Stimulated activated CD8-positive, alpha-beta memory T cell treated with anti-CD3 and anti-CD28 coated beads, Interleukin-12 subunit alpha, Interleukin-12 subunit beta, amount 100 ng/mL, for 4 hours (primary cell): Measurements from ENCODE around the gene RFC4.
A peak's percentile ranks its signal among the peaks of the same experiment; 100 is the strongest.
"Not testable (repeated sequence)": the region's sequence is repeated elsewhere in the genome, so short reads cannot be mapped to it uniquely, and the experiment has no call there.

Source experiments
- DNase-seq: peaks from one replicate; pipeline ENCODE4 v3.0.0-alpha.2; 2020; ENCODE audit warnings: low read depth

The RFC4 gene

GRCh38 chr3:186806089-186807055 is at the start of gene RFC4:
Gene RFC4, minus strand, starts transcription at chr3:186806482. Its CDS starts 1,769 bp downstream, at chr3:186804713.
- peak; percentile 76 for DNase-seq

- DNase-seq: no peak
Measured at GRCh38 chr3:186854954-186855353, 48.7 kb upstream of the RFC4 start.

GRCh38 chr3:186854146-186854545 is 47.9 kb upstream of the RFC4 start:
- DNase-seq: no peak

GRCh38 chr3:186852994-186853393 is 46.7 kb upstream of the RFC4 start:
- DNase-seq: no peak

- DNase-seq: not testable (repeated sequence)
Measured at GRCh38 chr3:186851835-186852234, 45.6 kb upstream of the RFC4 start.

- DNase-seq: no peak
Measured at GRCh38 chr3:186849374-186849975, 43.2 kb upstream of the RFC4 start.

- no peak for DNase-seq
Measured at GRCh38 chr3:186847437-186847836, 41.2 kb upstream of the RFC4 start.

GRCh38 chr3:186845756-186846155 is 39.5 kb upstream of the RFC4 start:
- no peak for DNase-seq

GRCh38 chr3:186844908-186845307 is 38.6 kb upstream of the RFC4 start:
- no peak for DNase-seq

GRCh38 chr3:186843039-186843432 is 36.8 kb upstream of the RFC4 start:
- DNase-seq: no peak

GRCh38 chr3:186842426-186843038 is 36.2 kb upstream of the RFC4 start, which contains the start of gene ADIPOQ:
Gene ADIPOQ, plus strand, starts transcription at chr3:186842710. Its CDS starts 10,349 bp downstream, at chr3:186853059.
- no peak for DNase-seq

GRCh38 chr3:186841620-186842019 is 35.3 kb upstream of the RFC4 start:
- DNase-seq: no peak

- DNase-seq: no peak
Measured at GRCh38 chr3:186839874-186840641, 33.8 kb upstream of the RFC4 start.

GRCh38 chr3:186832276-186832675 is 26.0 kb upstream of the RFC4 start:
- no peak for DNase-seq

- DNase-seq: no peak
Measured at GRCh38 chr3:186831798-186832197, 25.5 kb upstream of the RFC4 start.

- no peak for DNase-seq
Measured at GRCh38 chr3:186828340-186828739, 22.1 kb upstream of the RFC4 start.

- peak; percentile 81 for DNase-seq
Measured at GRCh38 chr3:186826976-186827857, 20.9 kb upstream of the RFC4 start.

GRCh38 chr3:186826410-186826975 is 20.2 kb upstream of the RFC4 start:
- DNase-seq: no peak

GRCh38 chr3:186825872-186826409 is 19.7 kb upstream of the RFC4 start:
- no peak for DNase-seq

- DNase-seq: no peak
Measured at GRCh38 chr3:186825294-186825821, 19.1 kb upstream of the RFC4 start.
